GM21528 (cell line): ENCODE measurements around the gene BABAM2.
"Not testable (repeated sequence)": the region's sequence is repeated elsewhere in the genome, so short reads cannot be mapped to it uniquely, and the experiment has no call there.

Experiments used
- ATAC-seq: cut with Tn5 transposase; IDR thresholded peaks from one replicate; pipeline ENCODE4 v1.9.1; 2021; ENCODE audit warnings: mild to moderate bottlenecking, moderate library complexity; ENCODE audit not compliant: unreplicated experiment, low FRiP score

BABAM2 gene

DNA sequence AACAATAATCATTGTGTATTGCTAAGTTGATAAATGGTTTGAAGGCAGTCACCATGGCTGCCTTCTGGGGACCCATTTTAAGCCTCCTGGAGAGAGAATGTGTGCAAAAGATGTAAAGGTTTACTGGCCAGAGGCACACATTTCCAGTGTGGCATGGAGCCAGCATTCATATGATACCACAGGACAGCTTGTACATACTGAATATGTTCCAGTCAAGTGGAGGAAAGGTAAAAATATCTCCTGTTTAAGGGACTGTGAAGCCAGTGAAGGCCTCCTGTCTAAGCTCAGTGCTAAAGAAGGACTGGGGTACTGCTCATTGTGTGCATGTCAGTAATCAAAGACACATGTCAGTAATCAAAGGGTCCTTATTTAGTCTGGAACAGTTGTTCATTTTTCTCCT lies 119.2 kb downstream of the BABAM2 start:
- no peak for ATAC-seq

DNA sequence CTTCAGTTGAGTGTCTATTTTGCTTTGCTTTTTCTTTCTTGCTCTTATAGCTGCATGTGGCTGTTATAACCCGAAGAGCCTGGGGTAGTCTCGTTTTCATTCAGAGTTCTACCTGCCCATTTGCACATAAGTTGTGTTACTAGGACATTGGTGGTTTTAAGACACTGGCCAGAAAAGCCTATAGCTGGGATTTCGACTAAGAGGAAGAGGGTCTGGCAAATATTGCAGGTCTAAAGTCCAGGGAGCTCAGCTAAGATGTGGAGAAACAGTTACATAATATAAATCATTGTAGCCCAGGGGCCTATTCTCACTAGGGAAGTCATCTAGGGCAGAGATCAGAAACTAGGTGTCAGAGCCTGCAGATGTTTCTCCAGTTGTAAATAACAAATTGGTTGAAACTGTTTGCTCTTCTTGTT lies 120.8 kb downstream of the BABAM2 start:
- no peak for ATAC-seq

DNA sequence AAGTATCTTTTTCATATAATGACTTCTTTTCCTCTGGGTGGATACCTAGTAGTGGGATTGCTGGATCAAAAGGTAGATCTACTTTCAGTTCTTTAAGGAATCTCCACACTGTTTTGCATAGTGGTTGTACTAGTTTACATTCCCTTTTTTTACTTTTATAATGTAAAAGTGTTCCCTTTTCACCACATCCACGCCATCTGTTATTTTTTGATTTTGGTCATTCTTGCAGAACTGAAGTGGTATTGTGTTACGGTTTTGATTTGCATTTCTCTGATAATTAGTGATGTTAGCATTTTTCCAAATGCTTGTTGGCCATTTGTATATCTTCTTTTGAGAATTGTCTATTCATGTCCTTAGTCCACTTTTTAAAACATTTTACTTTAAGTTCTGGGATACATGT lies 127.9 kb downstream of the BABAM2 start:
- ATAC-seq: not testable (repeated sequence)

GRCh38 chr2:28019521-28019920 lies 129.0 kb downstream of the BABAM2 start:
- not testable (repeated sequence) for ATAC-seq

GRCh38 chr2:28021898-28022297 lies 131.4 kb downstream of the BABAM2 start:
- no peak for ATAC-seq

DNA sequence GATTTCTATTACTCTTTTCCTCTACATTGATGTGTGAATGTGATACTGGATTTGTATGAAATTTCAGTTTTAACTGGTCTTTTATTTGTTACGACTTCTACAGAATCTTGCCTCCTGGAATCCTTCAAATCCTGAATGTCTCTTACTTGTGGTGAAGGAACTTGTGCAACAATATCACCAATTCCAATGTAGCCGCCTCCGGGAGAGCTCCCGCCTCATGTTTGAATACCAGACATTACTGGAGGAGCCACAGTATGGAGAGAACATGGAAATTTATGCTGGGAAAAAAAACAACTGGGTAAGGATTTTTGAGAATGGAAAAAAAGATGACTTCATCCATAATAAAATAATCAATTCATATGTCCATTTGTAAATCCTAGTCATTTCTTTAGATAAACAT lies 134.6 kb downstream of the BABAM2 start:
- ATAC-seq: no peak

DNA sequence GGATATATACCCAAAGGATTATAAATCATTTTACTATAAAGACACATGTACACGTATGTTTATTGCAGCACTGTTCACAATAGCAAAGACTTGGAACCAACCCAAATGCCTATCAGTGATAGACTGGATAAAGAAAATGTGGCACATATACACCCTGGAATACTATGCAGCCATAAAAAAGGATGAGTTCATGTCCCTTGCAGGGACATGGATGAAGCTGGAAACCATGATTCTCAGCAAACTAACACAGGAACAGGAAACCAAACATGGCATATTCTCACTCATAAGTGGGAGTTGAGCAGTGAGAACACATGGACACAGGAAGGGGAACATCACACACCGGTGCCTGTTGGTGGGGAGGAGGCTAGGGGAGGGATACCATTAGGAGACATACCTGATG lies 135.7 kb downstream of the BABAM2 start:
- ATAC-seq: not testable (repeated sequence)

- no peak for ATAC-seq
Observed at GRCh38 chr2:28028025-28028424, 137.5 kb downstream of the BABAM2 start.

- no peak for ATAC-seq
Observed at GRCh38 chr2:28030600-28030999, 140.1 kb downstream of the BABAM2 start.

DNA sequence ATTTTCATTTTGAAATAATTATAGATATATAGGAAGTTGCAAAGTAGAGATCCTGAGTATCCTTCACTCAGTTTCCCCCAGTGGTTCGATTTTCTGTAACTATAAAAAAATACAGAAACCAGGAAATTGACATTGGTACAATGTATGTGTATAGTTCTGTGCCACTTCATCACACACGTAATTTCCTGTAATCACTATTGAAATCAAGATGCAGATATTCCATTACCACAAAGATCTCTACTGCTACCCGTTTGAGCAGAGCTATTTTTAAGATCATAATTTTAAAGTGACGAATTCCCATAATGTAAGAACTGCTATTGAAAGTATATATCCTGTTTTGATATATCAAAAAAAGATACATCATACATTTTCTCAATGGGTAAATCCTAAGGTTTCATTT lies 142.3 kb downstream of the BABAM2 start:
- no peak for ATAC-seq

GRCh38 chr2:28034696-28035095 lies 144.2 kb downstream of the BABAM2 start:
- no peak for ATAC-seq

- no peak for ATAC-seq
Observed at GRCh38 chr2:28035163-28035690, 144.7 kb downstream of the BABAM2 start.

- ATAC-seq: no peak
Observed at GRCh38 chr2:28035816-28036215, 145.3 kb downstream of the BABAM2 start.

- no peak for ATAC-seq
Observed at GRCh38 chr2:28036307-28036706, 145.8 kb downstream of the BABAM2 start.

- no peak for ATAC-seq
Observed at GRCh38 chr2:28038722-28039121, 148.2 kb downstream of the BABAM2 start.

- ATAC-seq: no peak
Observed at GRCh38 chr2:28045676-28046351, 155.3 kb downstream of the BABAM2 start.

- ATAC-seq: no peak
Observed at GRCh38 chr2:28046921-28047320, 156.4 kb downstream of the BABAM2 start.

- ATAC-seq: no peak
Observed at GRCh38 chr2:28047681-28048080, 157.2 kb downstream of the BABAM2 start.

GRCh38 chr2:28048341-28048740 lies 157.8 kb downstream of the BABAM2 start:
- no peak for ATAC-seq

GRCh38 chr2:28049416-28049815 lies 158.9 kb downstream of the BABAM2 start:
- no peak for ATAC-seq

DNA sequence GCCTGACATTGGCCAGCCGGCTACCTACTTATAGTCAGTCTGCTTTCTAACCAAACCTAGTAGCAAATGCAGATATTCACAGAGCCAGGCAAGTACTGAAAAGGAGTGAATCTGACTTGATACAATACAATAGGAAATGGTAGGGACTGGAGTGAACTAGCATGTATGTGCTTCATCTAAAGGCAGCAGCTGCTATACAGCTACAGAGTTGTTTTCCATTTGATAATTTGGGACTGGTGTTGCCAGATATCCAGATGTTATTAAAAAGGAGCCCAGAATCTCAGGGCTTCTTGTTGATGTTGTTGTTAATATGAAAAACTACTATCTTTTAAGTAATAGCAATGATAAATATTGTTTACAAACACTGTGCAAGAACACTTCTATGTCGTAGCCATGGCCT lies 159.4 kb downstream of the BABAM2 start:
- ATAC-seq: no peak

- ATAC-seq: no peak
Observed at GRCh38 chr2:28052691-28053090, 162.2 kb downstream of the BABAM2 start.

DNA sequence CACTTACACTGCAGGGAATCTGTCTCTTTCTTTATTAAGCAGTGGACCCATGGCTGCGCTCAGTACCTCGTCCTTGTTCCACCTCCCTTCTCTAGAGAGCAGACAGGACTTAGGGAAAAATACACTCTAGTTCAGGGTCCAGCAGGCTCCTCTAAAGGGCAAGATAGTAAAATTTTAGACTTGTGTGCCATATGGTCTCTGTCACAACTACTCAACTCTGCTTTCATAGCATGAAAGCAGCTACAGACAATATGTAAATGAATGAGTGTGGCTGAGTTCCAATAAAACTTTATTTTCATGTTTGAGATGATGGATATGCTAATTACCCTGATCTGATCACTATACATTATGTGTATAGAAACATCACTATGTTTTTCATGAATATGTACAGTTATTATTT lies 163.1 kb downstream of the BABAM2 start:
- ATAC-seq: no peak
